Activated T-helper 17 cell treated with anti-CD3 and anti-CD28 coated beads, Interleukin-2, amount 50 U/mL, for 72 hours (primary cell): Measurements from ENCODE around the gene PDZK1. TPM values are rescaled to one million over a fixed set of nuclear protein-coding genes. Genes with fewer than 3 reads are reported as not detected.
"Not testable (repeated sequence)": the region's sequence is repeated elsewhere in the genome, so short reads cannot be mapped to it uniquely, and the experiment has no call there.

ENCODE experiments used
- ATAC-seq: fragments of 150-1000 bp; cut with Tn5 transposase; replicated peaks from 2 replicates; pipeline ENCODE4 v1.10.0; 2021; ENCODE audit warnings: mild to moderate bottlenecking, moderate library complexity
- H3K27ac Mint-ChIP-seq: one replicate; pipeline ENCODE4 v1.8.0; 2022; ENCODE audit warnings: mixed read lengths
- H3K27me3 Mint-ChIP-seq: one replicate; pipeline ENCODE4 v1.8.0; 2022; ENCODE audit warnings: mixed read lengths
- H3K36me3 Mint-ChIP-seq: one replicate; pipeline ENCODE4 v1.8.0; 2022; ENCODE audit warnings: low read depth, mild to moderate bottlenecking, mixed read lengths
- H3K4me1 Mint-ChIP-seq: one replicate; pipeline ENCODE4 v1.8.0; 2022; ENCODE audit warnings: mixed read lengths
- H3K4me3 Mint-ChIP-seq: one replicate; pipeline ENCODE4 v1.8.0; 2022; ENCODE audit warnings: mild to moderate bottlenecking, mixed read lengths
- H3K9me3 Mint-ChIP-seq: one replicate; pipeline ENCODE4 v1.8.0; 2022; ENCODE audit warnings: mixed read lengths
- total RNA-seq, 2 donors: library from RNA; stranded (reverse); gene quantifications; one replicate each; pipeline ENCODE4 v1.2.3, GENCODE V29; 2022

The PDZK1 gene
- total RNA-seq, 2 donors from 2014 or later, result 0.82 TPM; not detected in 1

- H3K4me3 Mint-ChIP-seq, H3K27me3 Mint-ChIP-seq, H3K27ac Mint-ChIP-seq, H3K9me3 Mint-ChIP-seq, H3K4me1 Mint-ChIP-seq: not testable (repeated sequence)
- peaks cover 19% of the 10 kb centered on the region for H3K36me3 Mint-ChIP-seq
- peak; percentile 90 for ATAC-seq
Observed at GRCh38 chr1:145643990-145644389, 63.2 kb downstream of the PDZK1 start.

DNA sequence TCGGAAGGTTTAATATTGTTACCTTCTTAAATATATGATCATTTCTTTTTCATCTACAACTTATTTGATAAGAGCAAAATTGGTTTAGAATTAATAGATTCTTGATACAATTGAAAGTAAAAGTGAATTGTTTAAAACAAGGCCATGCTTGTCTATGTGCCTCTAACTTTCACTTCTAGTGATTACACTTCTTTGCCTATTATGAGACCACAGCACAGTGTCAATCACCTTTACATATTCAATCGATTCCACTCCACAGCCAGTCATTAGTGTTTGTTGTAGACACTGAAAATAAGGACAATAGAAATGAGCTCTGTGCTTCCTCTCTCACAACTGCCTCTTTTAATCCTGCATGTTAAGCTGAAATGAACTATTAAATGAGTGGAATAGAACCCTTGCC, 65.3 kb downstream of the PDZK1 start:
- not testable (repeated sequence) for H3K9me3 Mint-ChIP-seq, ATAC-seq, H3K4me1 Mint-ChIP-seq, H3K36me3 Mint-ChIP-seq, H3K27ac Mint-ChIP-seq, H3K27me3 Mint-ChIP-seq, H3K4me3 Mint-ChIP-seq

- H3K36me3 Mint-ChIP-seq, H3K4me1 Mint-ChIP-seq, H3K27ac Mint-ChIP-seq, H3K27me3 Mint-ChIP-seq, H3K9me3 Mint-ChIP-seq, H3K4me3 Mint-ChIP-seq, ATAC-seq: not testable (repeated sequence)
Observed at GRCh38 chr1:145636237-145636636, 70.9 kb downstream of the PDZK1 start.

DNA sequence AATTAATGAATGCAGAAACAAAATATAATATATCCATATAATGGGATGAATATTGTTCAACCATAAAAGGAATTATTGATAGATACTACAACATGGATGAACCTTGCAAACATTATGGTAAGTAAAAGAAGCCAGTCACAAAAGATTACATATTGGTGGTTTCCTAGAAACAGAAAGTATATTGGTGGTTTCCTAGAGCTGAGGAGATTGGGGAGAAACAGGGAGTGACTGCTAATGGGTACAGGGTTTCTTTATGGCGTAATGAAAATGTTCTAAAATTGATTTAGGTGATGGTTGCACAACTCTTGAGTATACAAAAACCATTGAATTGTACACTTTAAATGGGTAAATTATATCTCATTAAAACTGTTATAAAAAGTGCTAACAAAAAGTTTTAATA, 85.0 kb downstream of the PDZK1 start:
- not testable (repeated sequence) for H3K27ac Mint-ChIP-seq, H3K9me3 Mint-ChIP-seq, H3K4me1 Mint-ChIP-seq, ATAC-seq, H3K36me3 Mint-ChIP-seq, H3K4me3 Mint-ChIP-seq, H3K27me3 Mint-ChIP-seq

Other genes with a start within 250 kb of the PDZK1 start
- 10 to 100 TPM; 22.5 to 31.9 TPM for gene GPR89A, start 99.4 kb downstream of the PDZK1 start, total RNA-seq
- not detected for gene CD160, start 12.1 kb upstream of the PDZK1 start, total RNA-seq
- gene RNF115, start 116.7 kb upstream of the PDZK1 start, total RNA-seq, result 1 to 10 TPM; 7.9 to 9.3 TPM
- gene POLR3C, start 116.8 kb upstream of the PDZK1 start, total RNA-seq, result 10 to 100 TPM; 20.4 to 22.2 TPM
- 1 to 10 TPM; 2.3 to 2.7 TPM for gene NUDT17, start 138.3 kb upstream of the PDZK1 start, total RNA-seq
- gene PIAS3, start 151.7 kb upstream of the PDZK1 start, total RNA-seq, result 10 to 100 TPM; 16.3 to 24.6 TPM
- under 1 TPM; 0.29 to 0.56 TPM for gene ANKRD35, start 178.5 kb upstream of the PDZK1 start, total RNA-seq
- gene ITGA10, start 202.7 kb upstream of the PDZK1 start, total RNA-seq, result 1 to 10 TPM; 1.6 to 2.9 TPM
- gene PEX11B, start 211.3 kb upstream of the PDZK1 start, total RNA-seq, result 10 to 100 TPM; 23.6 to 25.2 TPM
- gene RBM8A, start 220.1 kb upstream of the PDZK1 start, total RNA-seq, result 100 to 1,000 TPM; 222 to 275 TPM